GM12872 (cell line): ENCODE data around the gene AS3MT.

Experiments used
- CTCF ChIP-seq: IDR thresholded peaks from 3 replicates; pipeline ENCODE4 v1.5.1; 2011; ENCODE audit warnings: low read depth, mild to moderate bottlenecking, low read length, moderate library complexity; ENCODE audit not compliant: insufficient read depth

The AS3MT gene

GRCh38 chr10:102919992-102920739 is 50.9 kb downstream of the AS3MT start:
- TF ChIP-seq CTCF: no peak

GRCh38 chr10:102923601-102924000 is 54.3 kb downstream of the AS3MT start:
- no peak for TF ChIP-seq CTCF

GRCh38 chr10:102926842-102927241 is 57.6 kb downstream of the AS3MT start:
- no peak for TF ChIP-seq CTCF

- no peak for TF ChIP-seq CTCF
Observed at GRCh38 chr10:102927311-102928010, 58.2 kb downstream of the AS3MT start.

GRCh38 chr10:102930720-102931119 is 61.5 kb downstream of the AS3MT start:
- TF ChIP-seq CTCF: no peak

GRCh38 chr10:102931643-102932042 is 62.4 kb downstream of the AS3MT start:
- no peak for TF ChIP-seq CTCF

GRCh38 chr10:102935505-102935904 is 66.2 kb downstream of the AS3MT start:
- no peak for TF ChIP-seq CTCF
